Prostate gland (tissue), 2 donors: ENCODE data around the gene PILRA.

ENCODE experiments used
- POLR2A ChIP-seq: fragments of 450-650 bp; IDR thresholded peaks from one replicate; pipeline ENCODE4 v1.6.1; 2016; ENCODE audit warnings: antibody characterized with exemption, mild to moderate bottlenecking
- TF ChIP-seq, protein P1 (sequence below), 4 experiments: fragments of 200-600 bp in 2 of 4; fragments of 450-650 bp in 2 of 4; sonication (generic) in 2 of 4; IDR thresholded peaks; 1 replicate in 3 of 4; 2 replicates in 1 of 4; pipeline ENCODE4 v1.5.1; 2016 to 2019; ENCODE audit warnings: antibody characterized with exemption in 4 of 4, mild to moderate bottlenecking in 2 of 4, moderate library complexity in 2 of 4

DNA sequence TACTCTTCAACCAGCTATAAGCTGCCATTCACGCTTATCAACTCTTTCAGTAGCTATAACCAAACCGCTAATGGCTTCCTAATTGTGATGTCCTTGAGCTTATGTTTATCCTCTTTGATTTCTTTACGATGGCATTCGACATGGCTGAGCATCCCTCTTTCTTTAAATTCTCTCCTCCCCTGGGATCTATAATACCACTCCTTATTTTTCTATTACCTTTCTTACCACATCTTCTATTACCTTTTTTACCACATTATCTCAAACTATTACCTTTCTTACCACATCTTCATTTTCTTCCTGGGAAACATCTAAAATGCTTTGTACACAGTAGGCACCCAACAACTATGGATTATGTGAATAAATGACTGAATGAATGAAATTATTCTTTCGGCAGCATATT is 42.2 kb downstream of the PILRA start:
- TF ChIP-seq, protein P1, sequence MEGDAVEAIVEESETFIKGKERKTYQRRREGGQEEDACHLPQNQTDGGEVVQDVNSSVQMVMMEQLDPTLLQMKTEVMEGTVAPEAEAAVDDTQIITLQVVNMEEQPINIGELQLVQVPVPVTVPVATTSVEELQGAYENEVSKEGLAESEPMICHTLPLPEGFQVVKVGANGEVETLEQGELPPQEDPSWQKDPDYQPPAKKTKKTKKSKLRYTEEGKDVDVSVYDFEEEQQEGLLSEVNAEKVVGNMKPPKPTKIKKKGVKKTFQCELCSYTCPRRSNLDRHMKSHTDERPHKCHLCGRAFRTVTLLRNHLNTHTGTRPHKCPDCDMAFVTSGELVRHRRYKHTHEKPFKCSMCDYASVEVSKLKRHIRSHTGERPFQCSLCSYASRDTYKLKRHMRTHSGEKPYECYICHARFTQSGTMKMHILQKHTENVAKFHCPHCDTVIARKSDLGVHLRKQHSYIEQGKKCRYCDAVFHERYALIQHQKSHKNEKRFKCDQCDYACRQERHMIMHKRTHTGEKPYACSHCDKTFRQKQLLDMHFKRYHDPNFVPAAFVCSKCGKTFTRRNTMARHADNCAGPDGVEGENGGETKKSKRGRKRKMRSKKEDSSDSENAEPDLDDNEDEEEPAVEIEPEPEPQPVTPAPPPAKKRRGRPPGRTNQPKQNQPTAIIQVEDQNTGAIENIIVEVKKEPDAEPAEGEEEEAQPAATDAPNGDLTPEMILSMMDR (IDR thresholded peaks at IDR 0.05) = no peak
- TF ChIP-seq POLR2A = no peak
